Measurements from ENCODE around the gene PEX14.

Gene PEX14

GRCh38 chr1:10540277-10541005 lies 65.7 kb downstream of the PEX14 start:
- H3K9ac ChIP-seq (ENCODE audit: low read length), result no peak overlapping the region
- TF ChIP-seq CTCF (IDR thresholded peaks at IDR 0.05; ENCODE audit: insufficient read depth, low read length, poor library complexity, severe bottlenecking) (no peak), EZH2phosphoT487 (conservative IDR thresholded peaks at IDR 0.05; ENCODE audit: low read length) (no peak)
- no peaks in the 10 kb centered on the region for H3K9me3 ChIP-seq (ENCODE audit: insufficient read depth, low read length)
- H3K27me3 ChIP-seq (ENCODE audit: low read length), result no peaks in the 10 kb centered on the region
- H2AFZ ChIP-seq (ENCODE audit: low read depth, low read length, severe bottlenecking), result no peak overlapping the region
- H3K4me2 ChIP-seq (ENCODE audit: low read depth, low read length, poor library complexity, severe bottlenecking), result no peak overlapping the region
- no peaks in the 10 kb centered on the region for H3K9me2 ChIP-seq (replicated peaks; ENCODE audit: insufficient read depth, low read length)
- H3K27ac ChIP-seq (ENCODE audit: low read depth, low read length), result no peak overlapping the region
- no peaks in the 10 kb centered on the region for H3K36me3 ChIP-seq (ENCODE audit: low read length)
- H4K20me1 ChIP-seq (ENCODE audit: low read depth, low read length), result no peaks in the 10 kb centered on the region
- H3K4me3 ChIP-seq (ENCODE audit: insufficient read depth, low read length, poor library complexity, severe bottlenecking), result no peak overlapping the region
- H3F3A ChIP-seq (ENCODE audit: insufficient read depth), result no peaks in the 10 kb centered on the region
- no peaks in the 10 kb centered on the region for H3K79me2 ChIP-seq (ENCODE audit: insufficient read depth, low read length)

- no peaks in the 10 kb centered on the region for H3K9me3 ChIP-seq (ENCODE audit: insufficient read depth, low read length)
- H3K9me2 ChIP-seq (replicated peaks; ENCODE audit: insufficient read depth, low read length), result no peaks in the 10 kb centered on the region
- H3K9ac ChIP-seq (ENCODE audit: low read length), result no peak overlapping the region
- H3K4me3 ChIP-seq (ENCODE audit: insufficient read depth, low read length, poor library complexity, severe bottlenecking), result no peak overlapping the region
- H3K79me2 ChIP-seq (ENCODE audit: insufficient read depth, low read length), result no peaks in the 10 kb centered on the region
- no peaks in the 10 kb centered on the region for H4K20me1 ChIP-seq (ENCODE audit: low read depth, low read length)
- H3K27ac ChIP-seq (ENCODE audit: low read depth, low read length), result no peak overlapping the region
- TF ChIP-seq CTCF (IDR thresholded peaks at IDR 0.05; ENCODE audit: insufficient read depth, low read length, poor library complexity, severe bottlenecking), result no peak
- no peak for TF ChIP-seq EZH2phosphoT487 (conservative IDR thresholded peaks at IDR 0.05; ENCODE audit: low read length)
- no peaks in the 10 kb centered on the region for H3K36me3 ChIP-seq (ENCODE audit: low read length)
- H3K27me3 ChIP-seq (ENCODE audit: low read length), result no peaks in the 10 kb centered on the region
- H3K4me2 ChIP-seq (ENCODE audit: low read depth, low read length, poor library complexity, severe bottlenecking), result no peak overlapping the region
- H3F3A ChIP-seq (ENCODE audit: insufficient read depth), result no peaks in the 10 kb centered on the region
- no peak overlapping the region for H2AFZ ChIP-seq (ENCODE audit: low read depth, low read length, severe bottlenecking)
Observed at GRCh38 chr1:10541286-10541685, 66.5 kb downstream of the PEX14 start.

GRCh38 chr1:10544239-10544638 lies 69.5 kb downstream of the PEX14 start:
- no peak for TF ChIP-seq CTCF (IDR thresholded peaks at IDR 0.05; ENCODE audit: insufficient read depth, low read length, poor library complexity, severe bottlenecking)
- TF ChIP-seq EZH2phosphoT487 (conservative IDR thresholded peaks at IDR 0.05; ENCODE audit: low read length), result no peak
- H3K9ac ChIP-seq (ENCODE audit: low read length), result no peak overlapping the region
- no peaks in the 10 kb centered on the region for H4K20me1 ChIP-seq (ENCODE audit: low read depth, low read length)
- no peaks in the 10 kb centered on the region for H3K9me2 ChIP-seq (replicated peaks; ENCODE audit: insufficient read depth, low read length)
- H3F3A ChIP-seq (ENCODE audit: insufficient read depth), result no peaks in the 10 kb centered on the region
- no peak overlapping the region for H3K4me3 ChIP-seq (ENCODE audit: insufficient read depth, low read length, poor library complexity, severe bottlenecking)
- no peak overlapping the region for H3K27ac ChIP-seq (ENCODE audit: low read depth, low read length)
- H2AFZ ChIP-seq (ENCODE audit: low read depth, low read length, severe bottlenecking), result no peak overlapping the region
- H3K27me3 ChIP-seq (ENCODE audit: low read length), result no peaks in the 10 kb centered on the region
- H3K79me2 ChIP-seq (ENCODE audit: insufficient read depth, low read length), result no peaks in the 10 kb centered on the region
- H3K36me3 ChIP-seq (ENCODE audit: low read length), result no peaks in the 10 kb centered on the region
- no peaks in the 10 kb centered on the region for H3K9me3 ChIP-seq (ENCODE audit: insufficient read depth, low read length)
- no peak overlapping the region for H3K4me2 ChIP-seq (ENCODE audit: low read depth, low read length, poor library complexity, severe bottlenecking)
